ENCODE data around the gene CHEK1.

The CHEK1 gene

GRCh38 chr11:125627236-125627910 lies 2.4 kb downstream of the CHEK1 start:
- no peak for DNase-seq

- DNase-seq = no peak
Measured at GRCh38 chr11:125637840-125638239, 12.9 kb downstream of the CHEK1 start.

GRCh38 chr11:125638315-125638714 lies 13.4 kb downstream of the CHEK1 start:
- no peak for DNase-seq

- DNase-seq = no peak
Measured at GRCh38 chr11:125645871-125646270, 20.9 kb downstream of the CHEK1 start.

GRCh38 chr11:125649465-125650166 lies 24.7 kb downstream of the CHEK1 start:
- no peak for DNase-seq

- DNase-seq = no peak
Measured at GRCh38 chr11:125662689-125663088, 37.7 kb downstream of the CHEK1 start.

GRCh38 chr11:125663910-125664309 lies 38.9 kb downstream of the CHEK1 start:
- DNase-seq = no peak

- no peak for DNase-seq
Measured at GRCh38 chr11:125667151-125667550, 42.2 kb downstream of the CHEK1 start.

- DNase-seq = no peak
Measured at GRCh38 chr11:125670172-125670571, 45.2 kb downstream of the CHEK1 start.

GRCh38 chr11:125671561-125671960 lies 46.6 kb downstream of the CHEK1 start:
- DNase-seq = no peak

GRCh38 chr11:125674210-125674609 lies 49.2 kb downstream of the CHEK1 start:
- DNase-seq = no peak

- no peak for DNase-seq
Measured at GRCh38 chr11:125675196-125675595, 50.2 kb downstream of the CHEK1 start.

- no peak for DNase-seq
Measured at GRCh38 chr11:125679397-125679796, 54.4 kb downstream of the CHEK1 start.

GRCh38 chr11:125679837-125680236 lies 54.9 kb downstream of the CHEK1 start:
- DNase-seq = no peak

- no peak for DNase-seq
Measured at GRCh38 chr11:125680747-125681146, 55.8 kb downstream of the CHEK1 start, which contains the start of gene ACRV1. Gene ACRV1 (minus strand): TSS chr11:125680847. CDS start chr11:125680780, 67 bp downstream.

GRCh38 chr11:125685228-125685627 lies 60.3 kb downstream of the CHEK1 start:
- DNase-seq = no peak

GRCh38 chr11:125688066-125688465 lies 63.1 kb downstream of the CHEK1 start:
- DNase-seq = no peak

- no peak for DNase-seq
Measured at GRCh38 chr11:125688632-125689031, 63.7 kb downstream of the CHEK1 start.

GRCh38 chr11:125689274-125689859 lies 64.4 kb downstream of the CHEK1 start:
- no peak for DNase-seq

GRCh38 chr11:125690006-125690405 lies 65.0 kb downstream of the CHEK1 start:
- no peak for DNase-seq

- DNase-seq = no peak
Measured at GRCh38 chr11:125692887-125693286, 67.9 kb downstream of the CHEK1 start.

- DNase-seq = no peak
Measured at GRCh38 chr11:125694951-125695350, 70.0 kb downstream of the CHEK1 start.

GRCh38 chr11:125701018-125701610 lies 76.2 kb downstream of the CHEK1 start:
- DNase-seq = no peak

Data from activated CD4-positive, alpha-beta T cell treated with anti-CD3 and anti-CD28 coated beads for 1 hour (primary cell).